ENCODE data around the gene RGS5. TPM values are rescaled to one million over a fixed set of nuclear protein-coding genes. Genes with fewer than 3 reads are reported as not detected.

The RGS5 gene
- total RNA-seq, 3 donors from 2014 or later = 1.1 to 3.3 (median 2.5) TPM

DNA sequence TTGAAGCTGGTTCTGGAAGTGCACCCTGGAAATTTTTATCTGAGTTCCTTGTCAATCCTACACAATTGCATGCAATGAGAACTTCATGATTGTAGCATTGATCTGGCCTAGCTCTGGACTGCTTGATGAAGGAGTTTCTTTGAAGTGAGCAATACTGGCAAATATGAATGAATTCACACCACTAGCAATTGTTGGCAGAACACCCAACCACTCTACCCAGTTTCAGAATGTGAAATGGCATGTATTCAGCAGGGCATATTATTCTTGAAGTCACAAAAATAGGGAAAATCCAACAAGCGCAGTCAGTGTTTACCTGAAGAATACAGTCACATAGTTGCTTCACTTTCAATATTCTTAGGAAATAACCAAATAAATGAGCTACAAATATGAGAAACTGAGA lies 57.3 kb downstream of the RGS5 start:
- H3K27me3 Mint-ChIP-seq (ENCODE audit: low read depth) = peaks cover 2% of the 10 kb centered on the region
- no peak overlapping the region for H3K4me3 Mint-ChIP-seq
- H3K9me3 Mint-ChIP-seq = no peaks in the 10 kb centered on the region
- no peaks in the 10 kb centered on the region for H3K4me1 Mint-ChIP-seq (ENCODE audit: low read depth)
- DNase-seq (no peak), ATAC-seq (no peak)
- H3K36me3 Mint-ChIP-seq (ENCODE audit: insufficient read depth) = no peaks in the 10 kb centered on the region

DNA sequence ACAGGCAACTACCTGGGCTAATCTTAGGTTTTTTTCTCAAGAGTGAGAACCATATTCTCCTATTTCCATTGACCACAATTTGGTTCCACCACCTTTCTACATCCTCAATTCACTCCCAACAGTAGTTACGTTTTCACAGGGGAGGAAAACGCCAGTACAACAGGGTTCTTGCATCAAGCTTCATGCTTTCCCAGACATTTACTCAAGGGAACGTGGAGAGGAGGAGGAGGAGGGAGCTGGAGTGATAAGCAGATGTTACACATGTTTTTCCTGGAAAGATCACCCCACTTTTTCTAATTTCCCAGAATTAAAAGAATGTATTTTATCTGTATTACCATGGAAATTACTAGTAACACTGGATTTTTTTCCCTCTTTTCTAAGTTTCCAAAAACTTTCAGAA lies 58.3 kb downstream of the RGS5 start:
- no peak for DNase-seq
- H3K9me3 Mint-ChIP-seq = no peaks in the 10 kb centered on the region
- no peaks in the 10 kb centered on the region for H3K36me3 Mint-ChIP-seq (ENCODE audit: insufficient read depth)
- no peaks in the 10 kb centered on the region for H3K4me1 Mint-ChIP-seq (ENCODE audit: low read depth)
- no peak for ATAC-seq
- H3K27me3 Mint-ChIP-seq (ENCODE audit: low read depth) = peaks cover 2% of the 10 kb centered on the region
- no peak overlapping the region for H3K4me3 Mint-ChIP-seq

DNA sequence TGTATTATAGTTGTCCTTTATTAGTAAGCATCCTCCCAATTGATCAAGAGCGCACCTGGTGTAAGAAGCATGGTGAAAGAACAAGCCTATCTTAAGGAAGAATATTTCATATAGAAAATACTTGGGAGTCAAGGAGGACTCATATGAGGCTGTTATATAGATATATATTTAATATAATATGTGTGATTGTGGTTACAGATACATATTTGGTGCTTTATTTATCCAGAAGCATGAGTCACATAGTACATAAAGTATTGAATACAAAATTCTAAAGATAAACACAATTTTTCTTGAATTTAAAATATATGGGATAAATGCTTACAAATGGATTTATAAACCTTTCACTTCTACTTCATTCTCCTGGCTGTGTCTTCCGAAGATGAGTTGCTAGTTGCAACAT lies 60.6 kb downstream of the RGS5 start:
- Mint-ChIP-seq H3K36me3 (ENCODE audit: insufficient read depth) (no peaks in the 10 kb centered on the region), H3K4me3 (no peak overlapping the region), H3K4me1 (ENCODE audit: low read depth) (no peaks in the 10 kb centered on the region)

DNA sequence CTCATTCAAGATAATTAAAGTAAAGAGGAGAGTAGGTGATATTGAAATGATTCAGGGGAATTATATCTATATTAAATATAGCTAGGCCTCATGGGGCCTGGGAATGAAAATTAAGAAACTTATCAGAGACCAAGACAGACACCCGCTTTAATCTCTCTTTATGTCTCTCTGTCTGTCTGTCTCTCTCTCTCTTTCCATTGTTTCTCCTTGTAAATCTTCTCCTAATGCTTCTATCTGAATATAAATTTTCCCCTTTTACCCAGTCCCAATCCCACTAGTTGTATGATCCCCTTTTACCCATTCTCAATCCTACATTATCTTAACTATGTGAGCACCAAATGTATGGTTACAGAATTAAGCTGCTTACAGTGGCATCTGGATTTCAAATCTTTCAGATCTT lies 61.2 kb downstream of the RGS5 start:
- Mint-ChIP-seq H3K36me3 (ENCODE audit: insufficient read depth) (no peaks in the 10 kb centered on the region), H3K4me1 (ENCODE audit: low read depth) (no peaks in the 10 kb centered on the region), H3K9me3 (no peaks in the 10 kb centered on the region), H3K4me3 (no peak overlapping the region), H3K27me3 (ENCODE audit: low read depth) (peaks cover 2% of the 10 kb centered on the region)
- DNase-seq = no peak
- ATAC-seq = no peak

More for the DNA sequence above, 60.6 kb downstream of the RGS5 start:
- Mint-ChIP-seq H3K9me3 (no peaks in the 10 kb centered on the region), H3K27me3 (ENCODE audit: low read depth) (no peaks in the 10 kb centered on the region)
- DNase-seq = no peak
- ATAC-seq = no peak

DNA sequence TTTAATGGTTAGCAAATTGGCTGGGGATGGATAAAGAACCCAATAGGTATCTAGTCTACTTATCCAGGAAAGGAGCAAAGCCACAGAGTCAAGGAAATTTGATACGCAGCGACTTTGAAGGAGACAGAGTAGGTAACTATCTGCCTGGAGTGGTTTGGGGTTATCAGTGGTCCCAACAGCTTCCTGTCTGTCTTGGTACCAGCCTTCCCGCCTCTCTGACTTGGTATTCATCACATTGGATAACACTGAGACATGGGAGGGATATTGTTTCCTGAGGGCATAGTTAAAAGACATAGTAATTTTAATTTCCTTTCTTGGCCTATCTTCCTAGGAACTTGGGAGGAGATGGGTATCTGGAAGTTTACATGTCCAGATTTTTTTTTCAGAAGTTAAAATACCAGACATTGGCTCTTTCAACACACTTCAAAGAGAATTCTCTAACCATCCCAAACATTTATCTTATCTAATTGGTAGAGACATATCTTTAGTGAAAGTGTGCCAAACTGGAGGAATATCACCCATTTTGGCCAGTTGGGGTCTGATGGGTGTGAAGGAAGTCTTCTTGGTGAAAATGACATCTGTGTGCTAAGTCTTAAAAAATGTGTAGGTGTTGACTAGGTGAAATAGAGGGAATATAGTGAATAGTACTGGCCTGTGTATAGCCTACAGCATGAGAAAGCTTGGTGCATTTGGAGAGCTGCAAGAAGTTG lies 65.0 kb downstream of the RGS5 start:
- no peaks in the 10 kb centered on the region for H3K36me3 Mint-ChIP-seq (ENCODE audit: insufficient read depth)
- H3K9me3 Mint-ChIP-seq = no peaks in the 10 kb centered on the region
- H3K4me1 Mint-ChIP-seq (ENCODE audit: low read depth) = no peaks in the 10 kb centered on the region
- H3K4me3 Mint-ChIP-seq = no peak overlapping the region
- no peak for ATAC-seq
- H3K27me3 Mint-ChIP-seq (ENCODE audit: low read depth) = peaks cover 8% of the 10 kb centered on the region
- no peak for DNase-seq

DNA sequence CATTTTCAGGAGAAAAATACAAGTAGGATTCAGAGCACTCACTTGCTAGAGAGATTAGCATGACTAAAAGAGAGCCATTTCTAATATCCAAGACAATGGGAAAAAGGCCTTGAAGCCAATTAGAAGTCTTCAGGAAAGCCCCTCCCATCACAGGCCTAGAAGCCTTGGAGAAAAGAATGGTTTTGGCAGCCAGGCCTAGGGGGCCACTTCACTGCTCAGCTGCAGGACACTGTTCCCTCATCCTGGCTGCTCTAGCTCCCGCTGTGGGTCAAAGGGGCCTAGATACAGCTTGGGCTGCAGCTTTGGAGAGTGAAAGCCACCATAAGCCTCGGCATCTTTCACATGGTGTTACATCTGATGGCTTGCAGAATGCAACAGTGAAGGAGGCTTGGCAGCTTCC lies 70.7 kb downstream of the RGS5 start:
- ATAC-seq (no peak), DNase-seq (no peak)
- no peaks in the 10 kb centered on the region for H3K4me1 Mint-ChIP-seq (ENCODE audit: low read depth)
- H3K4me3 Mint-ChIP-seq = no peak overlapping the region
- no peaks in the 10 kb centered on the region for H3K36me3 Mint-ChIP-seq (ENCODE audit: insufficient read depth)
- H3K27me3 Mint-ChIP-seq (ENCODE audit: low read depth) = peaks cover 8% of the 10 kb centered on the region
- H3K9me3 Mint-ChIP-seq = no peaks in the 10 kb centered on the region

DNA sequence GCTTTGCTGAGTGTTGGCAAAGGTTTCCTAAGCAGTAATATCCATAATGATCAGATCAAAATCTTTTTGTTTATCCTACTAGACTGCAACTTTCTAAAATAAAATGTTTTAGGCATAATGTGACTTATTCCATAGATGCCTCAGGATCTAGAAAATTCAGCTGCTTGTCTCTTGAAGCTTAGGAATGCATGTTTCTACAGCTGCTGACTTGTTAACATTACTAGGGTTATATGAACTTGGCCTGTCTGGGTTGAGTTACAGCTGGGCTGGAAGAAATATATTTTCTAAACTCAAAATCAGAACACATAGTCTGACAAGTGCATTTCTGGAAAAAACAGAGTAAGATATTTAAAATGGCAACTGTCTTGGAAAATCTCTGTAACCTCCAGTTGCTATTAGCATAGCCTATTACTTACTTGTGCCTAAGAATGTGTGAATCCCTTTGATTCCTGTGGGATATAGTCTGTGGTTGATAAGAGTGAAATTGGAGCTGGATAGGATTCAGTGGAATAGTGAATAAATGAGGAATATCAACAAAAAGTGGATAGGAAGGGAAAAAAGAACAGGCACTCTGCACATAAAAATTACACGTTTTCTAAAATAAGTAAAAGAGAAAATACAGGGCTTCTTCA lies 72.4 kb downstream of the RGS5 start:
- no peaks in the 10 kb centered on the region for H3K36me3 Mint-ChIP-seq (ENCODE audit: insufficient read depth)
- H3K4me1 Mint-ChIP-seq (ENCODE audit: low read depth) = no peaks in the 10 kb centered on the region
- no peak for DNase-seq
- H3K9me3 Mint-ChIP-seq = no peaks in the 10 kb centered on the region
- H3K4me3 Mint-ChIP-seq = no peak overlapping the region
- no peaks in the 10 kb centered on the region for H3K27me3 Mint-ChIP-seq (ENCODE audit: low read depth)
- ATAC-seq = no peak

DNA sequence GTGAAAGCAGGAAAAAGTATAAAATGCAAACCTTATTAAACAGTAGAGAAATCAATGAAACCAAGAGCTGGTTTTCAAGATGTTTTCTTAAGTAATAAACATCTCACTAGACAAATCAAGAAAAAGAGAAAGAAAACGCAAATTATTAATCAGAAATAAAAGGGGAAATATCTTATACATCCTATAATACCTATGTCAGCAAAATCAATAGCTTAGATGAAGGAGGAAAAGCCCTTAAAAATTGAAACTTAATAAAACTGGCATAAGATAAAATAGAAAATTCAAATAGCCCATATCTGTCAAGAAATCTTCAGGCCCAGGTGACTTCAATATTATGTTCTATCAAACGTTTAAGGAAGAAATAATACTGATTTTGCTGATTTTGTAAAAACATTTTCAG lies 74.4 kb downstream of the RGS5 start:
- no peak overlapping the region for H3K4me3 Mint-ChIP-seq
- ATAC-seq (no peak), DNase-seq (no peak)
- H3K9me3 Mint-ChIP-seq = no peaks in the 10 kb centered on the region
- peaks cover 7% of the 10 kb centered on the region for H3K27me3 Mint-ChIP-seq (ENCODE audit: low read depth)
- H3K4me1 Mint-ChIP-seq (ENCODE audit: low read depth) = no peaks in the 10 kb centered on the region
- no peaks in the 10 kb centered on the region for H3K36me3 Mint-ChIP-seq (ENCODE audit: insufficient read depth)

DNA sequence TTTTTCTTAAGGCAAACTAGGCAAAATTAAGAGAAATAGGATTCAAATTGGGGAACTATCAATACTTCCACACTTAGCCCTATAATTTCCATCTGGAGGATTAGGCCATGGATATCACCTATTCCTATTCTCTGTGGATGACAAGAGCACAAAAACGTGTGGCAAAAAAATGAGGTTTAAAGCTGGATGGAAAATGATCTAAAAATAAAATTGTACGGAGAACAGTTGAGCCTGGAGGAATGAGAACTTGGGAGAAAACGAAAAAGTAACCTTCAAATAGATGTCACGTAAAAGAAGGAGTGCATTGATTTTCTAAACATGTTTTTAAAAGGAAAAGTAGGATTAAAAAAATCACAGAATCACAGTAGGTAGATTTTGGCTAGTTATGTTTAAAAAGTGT lies 77.9 kb downstream of the RGS5 start:
- H3K9me3 Mint-ChIP-seq = no peaks in the 10 kb centered on the region
- H3K27me3 Mint-ChIP-seq (ENCODE audit: low read depth) = peaks cover 7% of the 10 kb centered on the region
- no peak for ATAC-seq

DNA sequence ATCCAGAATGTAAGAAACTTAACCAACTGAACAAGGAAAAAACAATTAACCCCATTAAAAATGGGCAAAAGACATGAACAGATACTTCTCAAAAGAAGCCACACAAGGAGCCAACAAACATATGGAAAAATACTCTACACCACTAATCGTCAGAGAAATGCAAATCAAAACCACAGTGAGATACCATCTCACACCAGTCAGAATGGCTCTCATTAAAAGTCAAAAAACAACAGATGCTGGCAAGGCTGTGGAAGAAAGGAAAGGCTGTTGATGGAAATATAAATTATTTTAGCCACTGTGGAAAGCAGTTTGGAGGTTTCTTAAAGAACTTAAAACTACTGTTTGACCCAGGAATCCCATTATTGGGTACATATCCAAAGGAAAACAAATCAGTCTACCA lies 82.3 kb downstream of the RGS5 start:
- DNase-seq (no peak), ATAC-seq (no peak)
- H3K27me3 Mint-ChIP-seq (ENCODE audit: low read depth) = peaks cover 7% of the 10 kb centered on the region
- no peaks in the 10 kb centered on the region for H3K36me3 Mint-ChIP-seq (ENCODE audit: insufficient read depth)
- no peak overlapping the region for H3K4me3 Mint-ChIP-seq
- H3K9me3 Mint-ChIP-seq = no peaks in the 10 kb centered on the region
- H3K4me1 Mint-ChIP-seq (ENCODE audit: low read depth) = no peaks in the 10 kb centered on the region

More for the DNA sequence above, 77.9 kb downstream of the RGS5 start:
- Mint-ChIP-seq H3K4me1 (ENCODE audit: low read depth) (no peaks in the 10 kb centered on the region), H3K4me3 (no peak overlapping the region), H3K36me3 (ENCODE audit: insufficient read depth) (no peaks in the 10 kb centered on the region)
- DNase-seq = no peak

DNA sequence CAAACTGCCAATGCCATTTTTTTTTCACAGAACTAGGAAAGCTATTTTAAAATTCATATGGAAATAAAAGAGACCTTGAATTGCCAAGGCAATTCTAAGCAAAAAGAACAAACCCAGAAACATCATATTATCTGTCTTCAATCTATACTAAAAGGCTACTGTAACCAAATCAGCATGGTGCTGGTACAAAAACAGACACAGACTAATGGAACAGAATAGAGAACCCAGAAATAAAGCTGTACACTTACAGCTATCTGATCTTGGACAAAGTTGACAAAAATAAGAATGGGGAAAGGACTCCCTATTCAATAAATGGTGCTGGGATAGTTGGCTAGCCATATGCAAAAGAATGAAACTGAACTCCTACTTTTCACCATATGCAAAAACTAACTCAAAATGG lies 83.0 kb downstream of the RGS5 start:
- peaks cover 5% of the 10 kb centered on the region for H3K27me3 Mint-ChIP-seq (ENCODE audit: low read depth)
- H3K4me3 Mint-ChIP-seq = no peak overlapping the region
- no peak for ATAC-seq

DNA sequence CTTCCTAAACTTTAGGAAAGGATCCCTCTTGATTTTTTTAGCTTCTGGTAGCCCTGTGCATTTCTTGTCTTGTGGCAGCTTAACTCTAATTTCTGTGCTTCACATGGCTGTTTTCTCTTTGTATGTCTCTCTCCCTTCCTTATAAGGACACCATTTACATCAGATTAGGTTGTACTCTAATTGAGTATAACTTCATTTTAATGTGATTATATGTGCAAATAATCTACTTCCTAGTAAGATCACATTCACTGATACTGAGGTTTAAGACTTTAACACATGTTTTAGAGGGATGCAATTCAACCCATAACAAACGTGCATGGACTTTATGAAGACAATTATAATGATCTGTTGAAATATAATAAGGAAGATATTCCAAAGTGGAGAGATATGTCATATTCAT lies 86.8 kb downstream of the RGS5 start:
- Mint-ChIP-seq H3K4me1 (ENCODE audit: low read depth) (no peaks in the 10 kb centered on the region), H3K27me3 (ENCODE audit: low read depth) (peaks cover 3% of the 10 kb centered on the region), H3K9me3 (no peaks in the 10 kb centered on the region), H3K36me3 (ENCODE audit: insufficient read depth) (no peaks in the 10 kb centered on the region), H3K4me3 (no peak overlapping the region)
- DNase-seq (no peak), ATAC-seq (no peak)

More for the DNA sequence above, 83.0 kb downstream of the RGS5 start:
- Mint-ChIP-seq H3K36me3 (ENCODE audit: insufficient read depth) (no peaks in the 10 kb centered on the region), H3K9me3 (no peaks in the 10 kb centered on the region), H3K4me1 (ENCODE audit: low read depth) (no peaks in the 10 kb centered on the region)
- no peak for DNase-seq

DNA sequence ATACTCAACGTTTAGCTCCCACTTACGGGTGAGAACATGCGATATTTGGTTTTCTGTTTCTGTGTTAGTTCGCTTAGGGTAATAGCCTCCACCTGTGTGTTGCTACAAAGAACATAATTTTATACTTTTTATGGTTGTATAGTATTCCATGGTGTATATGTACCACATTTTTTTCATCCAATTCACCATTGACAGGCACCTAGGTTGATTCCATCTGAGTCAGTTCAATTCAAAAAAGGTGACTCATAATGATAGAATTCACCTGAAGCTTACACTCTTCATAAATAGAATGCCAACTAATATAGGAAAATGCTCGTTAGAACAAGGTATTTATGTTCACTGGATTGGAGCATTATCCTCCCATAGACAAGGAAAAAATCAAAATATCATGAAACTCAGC lies 95.1 kb downstream of the RGS5 start:
- no peak for ATAC-seq
- no peak overlapping the region for H3K4me3 Mint-ChIP-seq
- no peaks in the 10 kb centered on the region for H3K4me1 Mint-ChIP-seq (ENCODE audit: low read depth)
- peaks cover 6% of the 10 kb centered on the region for H3K27me3 Mint-ChIP-seq (ENCODE audit: low read depth)
- no peaks in the 10 kb centered on the region for H3K36me3 Mint-ChIP-seq (ENCODE audit: insufficient read depth)
- no peaks in the 10 kb centered on the region for H3K9me3 Mint-ChIP-seq
- no peak for DNase-seq

DNA sequence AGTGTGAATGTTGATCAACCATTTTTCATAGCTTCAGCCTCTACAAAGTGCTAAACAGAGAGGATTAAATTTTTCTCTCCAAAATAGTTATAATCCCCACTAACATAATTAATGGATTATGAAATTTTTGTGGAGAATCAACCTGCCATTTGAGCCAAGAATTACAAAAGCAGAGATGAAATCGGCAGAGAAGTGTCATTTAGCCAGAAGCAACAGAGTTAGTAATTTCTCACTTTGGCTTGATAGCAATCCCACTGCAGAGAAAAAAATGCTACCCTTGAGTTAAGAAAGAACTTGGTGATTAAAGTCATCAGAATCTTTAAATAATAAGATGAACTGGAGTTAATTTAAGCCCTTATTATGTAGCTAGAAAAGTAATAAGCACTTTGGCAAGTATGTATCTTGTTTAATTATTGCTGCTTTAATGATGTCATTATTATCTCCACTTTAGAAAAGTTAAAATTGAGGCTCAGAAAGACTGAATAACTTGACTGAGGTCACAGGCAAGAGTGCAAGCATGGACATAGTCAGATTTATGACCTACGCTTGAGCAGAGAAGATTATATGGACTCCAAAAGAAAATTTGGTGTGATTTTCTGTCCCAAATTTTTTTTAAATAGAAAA lies 96.2 kb downstream of the RGS5 start:
- Mint-ChIP-seq H3K36me3 (ENCODE audit: insufficient read depth) (no peaks in the 10 kb centered on the region), H3K4me3 (no peak overlapping the region), H3K4me1 (ENCODE audit: low read depth) (no peaks in the 10 kb centered on the region), H3K9me3 (no peaks in the 10 kb centered on the region), H3K27me3 (ENCODE audit: low read depth) (peaks cover 7% of the 10 kb centered on the region)
- DNase-seq (no peak), ATAC-seq (no peak)
